Kidney (tissue), 14 donors: ENCODE measurements around the gene RPS6KB2. TPM values are rescaled to one million over a fixed set of nuclear protein-coding genes. Genes with fewer than 3 reads are reported as not detected.
A peak's percentile ranks its signal among the peaks of the same experiment; 100 is the strongest.

Experiments
- DNase-seq, 5 donors: peaks; one replicate each; pipeline ENCODE4 v3.0.0-alpha.2; 2013 to 2020
- FAIRE-seq: peaks from 2 replicates; lab custom pipeline; 2012; peaks lifted over from hg19 to GRCh38; lab: Jason Lieb, UNC
- H3K27ac ChIP-seq, 2 donors: one replicate each; pipeline ENCODE4 v1.7.0; 2013; ENCODE audit warnings: low read depth in 2 of 2, low read length in 2 of 2, inconsistent platforms in 1 of 2
- H3K27me3 ChIP-seq: one replicate; pipeline ENCODE4 v1.7.1; 2013; ENCODE audit warnings: low read length, inconsistent platforms; ENCODE audit not compliant: control insufficient read depth, insufficient read depth
- H3K36me3 ChIP-seq, 3 donors: one replicate each; pipeline versions ENCODE4 v1.7.0 to v1.7.1; 2013; ENCODE audit warnings: low read length in 3 of 3, control low read depth in 1 of 3, inconsistent platforms in 1 of 3; ENCODE audit not compliant: insufficient read depth in 3 of 3, control insufficient read depth in 2 of 3
- H3K4me1 ChIP-seq, 3 donors: one replicate each; pipeline versions ENCODE4 v1.7.0 to v1.7.1; 2013; ENCODE audit warnings: low read length in 3 of 3, inconsistent platforms in 1 of 3, low read depth in 1 of 3; ENCODE audit not compliant: control insufficient read depth in 2 of 3, insufficient read depth in 2 of 3
- H3K4me3 ChIP-seq, 3 donors: one replicate each; pipeline versions ENCODE4 v1.7.0 to v1.8.1; 2013; ENCODE audit warnings: low read length in 3 of 3, control low read depth in 1 of 3, inconsistent platforms in 1 of 3
- H3K9ac ChIP-seq, 3 donors: one replicate each; pipeline versions ENCODE4 v1.7.0 to v1.7.1; 2013; ENCODE audit warnings: low read length in 3 of 3, control low read depth in 1 of 3, inconsistent platforms in 1 of 3
- H3K9me3 ChIP-seq, 3 donors: one replicate each; pipeline versions ENCODE4 v1.7.0 to v1.7.1; 2013; ENCODE audit warnings: low read length in 3 of 3, control low read depth in 1 of 3, inconsistent platforms in 1 of 3; ENCODE audit not compliant: control insufficient read depth in 2 of 3, insufficient read depth in 1 of 3
- CTCF ChIP-seq: IDR thresholded peaks from 3 replicates; pipeline ENCODE4 v1.5.1; 2012; ENCODE audit warnings: mild to moderate bottlenecking, moderate library complexity, borderline replicate concordance; ENCODE audit not compliant: insufficient read depth; ENCODE audit errors: extremely low read depth
- intact Hi-C: fragments of 100-400 bp; cut with DNase I; formaldehyde crosslinking; loops from one replicate; pipeline ENCODE4 v1.11.1; 2022
- polyA plus RNA-seq: library from polyadenylated mRNA; stranded (reverse); fragments of 350-450 nt; fragmentation: Illumina TruSeq; extraction: RNeasy Lipid Tissue Mini Kit (QIAGEN cat#74804); gene quantifications from one replicate; pipeline ENCODE4 v1.2.3, GENCODE V29; 2014; ENCODE audit warnings: low read depth, low replicate concordance; ENCODE audit not compliant: insufficient read depth
- total RNA-seq: library from RNA; stranded (reverse); fragmentation: NEBNext Ultra II Directional; extraction: Animal tissue kit (Norgen Biotek cat#: 25700); gene quantifications from one replicate; pipeline ENCODE4 v1.2.1, GENCODE V29; 2021
- donor health status: control.
- donor health status: control.
- donor health status: control.
- donor health status: control.
- donor health status: control.
- donor health status: DM: yes; HTN: yes; CAD: no.
- donor health status: Normal renal cell carcinoma (clear cell type).

RPS6KB2 gene
- total and polyA plus RNA-seq, 2 donors from 2014 or later: 41.3 to 45.4 TPM

- Histone ChIP-seq H3K27me3 (no peaks in the 10 kb centered on the region), H3K36me3 (peaks cover 0 to 19% (median 2%) of the 10 kb centered on the region in 3 donors), H3K9me3 (no peaks in the 10 kb centered on the region), H3K9ac (no peak overlapping the region), H3K4me3 (no peak overlapping the region), H3K27ac (no peak overlapping the region), H3K4me1 (peaks cover 0 to 17% (median 5%) of the 10 kb centered on the region in 3 donors)
- no peak for TF ChIP-seq CTCF
- intact Hi-C loops: no loop called here
- FAIRE-seq (no peak), DNase-seq (no peak)
Observed at GRCh38 chr11:67397986-67398660, 30.2 kb upstream of the RPS6KB2 start.

- no peak for DNase-seq
Observed at GRCh38 chr11:67398661-67399563, 29.4 kb upstream of the RPS6KB2 start.

DNA sequence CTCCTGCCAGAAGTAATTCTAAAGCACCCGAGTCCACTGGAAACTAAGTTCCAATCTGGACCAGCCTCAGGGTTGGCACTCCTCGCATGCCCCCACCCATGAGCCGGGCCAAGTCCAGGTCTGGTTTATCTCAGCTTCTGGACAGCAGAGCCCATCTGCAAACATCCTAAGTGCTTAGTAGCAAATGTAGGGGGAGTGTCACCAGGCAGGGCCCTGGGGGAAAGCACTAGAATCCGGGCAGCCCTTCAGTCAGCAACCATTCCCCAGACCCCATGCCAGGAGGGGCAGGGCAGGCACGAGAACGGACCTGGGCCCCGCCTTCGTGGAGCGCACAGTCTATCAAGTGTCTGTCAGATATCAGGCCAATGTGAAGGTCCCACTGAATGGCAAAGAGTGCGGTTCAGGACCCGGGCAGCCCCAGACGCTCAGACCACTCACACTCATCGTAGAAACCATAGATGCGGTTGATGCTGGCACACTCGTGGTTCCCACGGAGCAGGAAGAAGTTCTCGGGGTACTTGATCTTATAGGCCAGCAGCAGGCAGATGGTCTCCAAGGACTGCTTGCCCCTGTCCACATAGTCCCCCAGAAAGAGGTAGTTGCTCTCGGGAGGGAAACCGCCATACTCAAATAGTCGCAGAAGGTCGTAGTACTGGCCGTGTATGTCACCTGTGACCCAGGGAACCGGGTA, 27.9 kb upstream of the RPS6KB2 start:
- no peak for DNase-seq
- no peak overlapping the region for H3K27ac ChIP-seq
- intact Hi-C loops: no loop called here
- H3K4me3 ChIP-seq: peak overlapping the region; percentile 5 to 83 (median 71)
- peaks cover 0 to 15% (median 5%) of the 10 kb centered on the region in 3 donors for H3K4me1 ChIP-seq
- TF ChIP-seq CTCF: no peak
- no peak for FAIRE-seq
- H3K9ac ChIP-seq: peak overlapping the region; percentile 13 to 92 (median 90)
- no peaks in the 10 kb centered on the region for H3K9me3 ChIP-seq
- H3K36me3 ChIP-seq: peaks cover 0 to 19% (median 2%) of the 10 kb centered on the region in 3 donors
- no peaks in the 10 kb centered on the region for H3K27me3 ChIP-seq

More at GRCh38 chr11:67398661-67399563, 29.4 kb upstream of the RPS6KB2 start:
- intact Hi-C loops: no loop called here
- H3K9me3 ChIP-seq: no peaks in the 10 kb centered on the region
- no peak overlapping the region for H3K27ac ChIP-seq
- no peak for FAIRE-seq
- peaks cover 0 to 17% (median 5%) of the 10 kb centered on the region in 3 donors for H3K4me1 ChIP-seq
- no peak overlapping the region for H3K9ac ChIP-seq
- H3K36me3 ChIP-seq: peaks cover 0 to 19% (median 2%) of the 10 kb centered on the region in 3 donors
- H3K27me3 ChIP-seq: no peaks in the 10 kb centered on the region
- H3K4me3 ChIP-seq: no peak overlapping the region
- no peak for TF ChIP-seq CTCF
